KMS-11 (cell line): ENCODE measurements around the gene KIZ.

ENCODE experiments used
- H2AFZ ChIP-seq: fragments of 200-600 bp; sonication (generic); 2 replicates; pipeline ENCODE4 v1.6.1; 2016; ENCODE audit warnings: antibody characterized with exemption, mixed run types, low read depth
- H3K27ac ChIP-seq: fragments of 200-600 bp; sonication (generic); 2 replicates; pipeline ENCODE4 v1.6.1; 2016; ENCODE audit warnings: mild to moderate bottlenecking, mixed run types
- H3K27me3 ChIP-seq: fragments of 200-600 bp; sonication (generic); 2 replicates; pipeline ENCODE4 v1.6.1; 2017; ENCODE audit warnings: mild to moderate bottlenecking, low read depth, mixed run types, moderate library complexity; ENCODE audit not compliant: insufficient read depth
- H3K36me3 ChIP-seq: fragments of 200-600 bp; sonication (generic); 2 replicates; pipeline ENCODE4 v1.6.1; 2017; ENCODE audit warnings: mild to moderate bottlenecking, mixed run types; ENCODE audit not compliant: insufficient read depth
- H3K4me1 ChIP-seq: fragments of 200-600 bp; sonication (generic); 2 replicates; pipeline ENCODE4 v1.6.1; 2016; ENCODE audit warnings: mild to moderate bottlenecking, low read depth, mixed run types; ENCODE audit not compliant: poor library complexity, severe bottlenecking
- H3K4me2 ChIP-seq: fragments of 200-600 bp; sonication (generic); 2 replicates; pipeline ENCODE4 v1.7.0; 2016; ENCODE audit warnings: mild to moderate bottlenecking, mixed run types
- H3K4me3 ChIP-seq: fragments of 200-600 bp; sonication (generic); IDR thresholded peaks from 2 replicates; pipeline ENCODE4 v1.6.1; 2017; ENCODE audit warnings: low read depth, low read length, mixed read lengths; ENCODE audit not compliant: insufficient read depth
- H3K79me2 ChIP-seq: fragments of 200-600 bp; sonication (generic); 2 replicates; pipeline ENCODE4 v1.6.1; 2016; ENCODE audit warnings: low read depth, mixed run types; ENCODE audit not compliant: insufficient read depth
- H3K9ac ChIP-seq: fragments of 200-600 bp; sonication (generic); 2 replicates; pipeline ENCODE4 v1.6.1; 2016; ENCODE audit warnings: mild to moderate bottlenecking, mixed run types
- H4K20me1 ChIP-seq: fragments of 200-600 bp; sonication (generic); 2 replicates; pipeline ENCODE4 v1.6.1; 2016; ENCODE audit warnings: mild to moderate bottlenecking, mixed run types; ENCODE audit not compliant: insufficient read depth
- TF ChIP-seq, protein P1 (sequence below): fragments of 200-600 bp; sonication (generic); conservative IDR thresholded peaks from 2 replicates; pipeline ENCODE4 v1.6.1; 2017; ENCODE audit warnings: low read depth, mild to moderate bottlenecking, antibody characterized with exemption, low read length, moderate library complexity, mixed read lengths

KIZ gene

DNA sequence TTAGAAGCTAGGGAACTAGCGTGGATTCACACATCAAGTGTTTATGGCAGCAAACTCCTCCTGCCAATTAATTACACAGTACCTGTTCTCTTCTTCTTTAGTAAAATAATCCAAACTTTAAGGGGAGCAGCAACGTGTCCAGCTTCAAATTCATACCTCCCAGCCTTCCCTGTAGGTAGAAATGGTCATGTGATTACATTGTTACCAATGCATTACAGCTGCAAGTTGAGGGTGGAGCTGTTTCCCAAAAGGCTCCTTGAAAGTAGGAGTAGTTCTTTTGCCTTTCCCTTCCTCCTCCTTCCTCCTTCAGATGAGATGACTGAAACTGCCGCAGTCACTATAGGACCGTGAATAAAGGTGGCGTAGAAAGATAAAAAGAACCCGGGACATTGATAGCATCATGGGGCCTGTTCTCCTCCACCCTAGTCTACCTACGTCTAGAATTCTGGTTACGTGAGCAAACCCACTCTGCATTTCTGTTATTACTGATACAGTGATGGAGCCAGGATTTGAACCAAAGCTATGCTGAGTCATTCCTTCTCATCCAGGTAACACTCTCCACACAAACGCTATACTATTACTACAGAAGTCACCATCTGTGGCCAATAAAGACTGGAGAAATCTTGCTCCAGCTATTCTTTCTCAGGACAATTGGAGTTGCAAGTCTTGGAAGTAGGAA lies 37.9 kb upstream of the KIZ start:
- H3K27ac ChIP-seq = no peak overlapping the region
- TF ChIP-seq, protein P1, sequence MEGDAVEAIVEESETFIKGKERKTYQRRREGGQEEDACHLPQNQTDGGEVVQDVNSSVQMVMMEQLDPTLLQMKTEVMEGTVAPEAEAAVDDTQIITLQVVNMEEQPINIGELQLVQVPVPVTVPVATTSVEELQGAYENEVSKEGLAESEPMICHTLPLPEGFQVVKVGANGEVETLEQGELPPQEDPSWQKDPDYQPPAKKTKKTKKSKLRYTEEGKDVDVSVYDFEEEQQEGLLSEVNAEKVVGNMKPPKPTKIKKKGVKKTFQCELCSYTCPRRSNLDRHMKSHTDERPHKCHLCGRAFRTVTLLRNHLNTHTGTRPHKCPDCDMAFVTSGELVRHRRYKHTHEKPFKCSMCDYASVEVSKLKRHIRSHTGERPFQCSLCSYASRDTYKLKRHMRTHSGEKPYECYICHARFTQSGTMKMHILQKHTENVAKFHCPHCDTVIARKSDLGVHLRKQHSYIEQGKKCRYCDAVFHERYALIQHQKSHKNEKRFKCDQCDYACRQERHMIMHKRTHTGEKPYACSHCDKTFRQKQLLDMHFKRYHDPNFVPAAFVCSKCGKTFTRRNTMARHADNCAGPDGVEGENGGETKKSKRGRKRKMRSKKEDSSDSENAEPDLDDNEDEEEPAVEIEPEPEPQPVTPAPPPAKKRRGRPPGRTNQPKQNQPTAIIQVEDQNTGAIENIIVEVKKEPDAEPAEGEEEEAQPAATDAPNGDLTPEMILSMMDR = no peak
- no peak overlapping the region for H3K4me2 ChIP-seq
- H3K36me3 ChIP-seq = no peaks in the 10 kb centered on the region
- H3K9ac ChIP-seq = no peak overlapping the region
- no peaks in the 10 kb centered on the region for H4K20me1 ChIP-seq
- no peaks in the 10 kb centered on the region for H3K27me3 ChIP-seq
- no peaks in the 10 kb centered on the region for H3K4me1 ChIP-seq
- H2AFZ ChIP-seq = no peak overlapping the region
- H3K4me3 ChIP-seq = no peak overlapping the region
- H3K79me2 ChIP-seq = no peaks in the 10 kb centered on the region

- no peaks in the 10 kb centered on the region for H3K36me3 ChIP-seq
- no peaks in the 10 kb centered on the region for H3K4me1 ChIP-seq
- no peak overlapping the region for H2AFZ ChIP-seq
- H3K9ac ChIP-seq = no peak overlapping the region
- H3K4me3 ChIP-seq = no peak overlapping the region
- no peaks in the 10 kb centered on the region for H3K79me2 ChIP-seq
- no peak overlapping the region for H3K27ac ChIP-seq
- TF ChIP-seq, protein P1 = no peak
- no peaks in the 10 kb centered on the region for H4K20me1 ChIP-seq
- H3K4me2 ChIP-seq = no peak overlapping the region
- no peaks in the 10 kb centered on the region for H3K27me3 ChIP-seq
These were observed 36.5 kb upstream of the KIZ start for GRCh38 chr20:21089391-21089790.

GRCh38 chr20:21090111-21090618 lies 35.7 kb upstream of the KIZ start:
- H3K27ac ChIP-seq = no peak overlapping the region
- H3K27me3 ChIP-seq = no peaks in the 10 kb centered on the region
- no peaks in the 10 kb centered on the region for H3K4me1 ChIP-seq
- H3K4me3 ChIP-seq = no peak overlapping the region
- H3K4me2 ChIP-seq = no peak overlapping the region
- no peak overlapping the region for H2AFZ ChIP-seq
- TF ChIP-seq, protein P1 = no peak
- no peaks in the 10 kb centered on the region for H4K20me1 ChIP-seq
- no peaks in the 10 kb centered on the region for H3K36me3 ChIP-seq
- no peak overlapping the region for H3K9ac ChIP-seq
- H3K79me2 ChIP-seq = no peaks in the 10 kb centered on the region

DNA sequence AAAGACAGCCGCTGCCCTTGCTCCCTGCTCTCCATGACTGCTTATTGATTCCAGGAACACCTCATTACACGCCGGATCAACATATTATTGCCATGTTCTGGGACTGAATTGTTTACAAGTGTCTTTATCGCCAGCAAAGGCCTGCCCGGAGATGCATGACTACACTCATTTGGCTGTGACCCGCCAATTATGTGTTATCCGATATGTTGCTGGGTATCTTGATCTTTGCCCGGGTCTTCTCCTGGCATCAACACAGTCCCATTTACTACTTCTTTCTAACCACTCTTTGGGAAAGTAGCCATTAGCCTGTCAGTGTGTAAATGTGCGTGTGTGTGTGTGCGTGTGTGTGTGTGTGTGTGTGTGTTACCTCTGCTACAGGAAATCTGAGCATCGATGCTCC lies 35.2 kb upstream of the KIZ start:
- no peak overlapping the region for H3K4me2 ChIP-seq
- H3K27me3 ChIP-seq = no peaks in the 10 kb centered on the region

More for the DNA sequence above, 35.2 kb upstream of the KIZ start:
- TF ChIP-seq, protein P1 = no peak
- H3K4me1 ChIP-seq = no peaks in the 10 kb centered on the region
- H3K9ac ChIP-seq = no peak overlapping the region
- H4K20me1 ChIP-seq = no peaks in the 10 kb centered on the region
- no peaks in the 10 kb centered on the region for H3K79me2 ChIP-seq
- no peaks in the 10 kb centered on the region for H3K36me3 ChIP-seq
- H3K27ac ChIP-seq = no peak overlapping the region
- H2AFZ ChIP-seq = no peak overlapping the region
- no peak overlapping the region for H3K4me3 ChIP-seq
